GM19455 (cell line): ENCODE measurements around the gene LRIT3.

Source experiments
- ATAC-seq: cut with Tn5 transposase; IDR thresholded peaks from one replicate; pipeline ENCODE4 v1.9.1; 2021; ENCODE audit not compliant: unreplicated experiment

LRIT3 gene, protein sequence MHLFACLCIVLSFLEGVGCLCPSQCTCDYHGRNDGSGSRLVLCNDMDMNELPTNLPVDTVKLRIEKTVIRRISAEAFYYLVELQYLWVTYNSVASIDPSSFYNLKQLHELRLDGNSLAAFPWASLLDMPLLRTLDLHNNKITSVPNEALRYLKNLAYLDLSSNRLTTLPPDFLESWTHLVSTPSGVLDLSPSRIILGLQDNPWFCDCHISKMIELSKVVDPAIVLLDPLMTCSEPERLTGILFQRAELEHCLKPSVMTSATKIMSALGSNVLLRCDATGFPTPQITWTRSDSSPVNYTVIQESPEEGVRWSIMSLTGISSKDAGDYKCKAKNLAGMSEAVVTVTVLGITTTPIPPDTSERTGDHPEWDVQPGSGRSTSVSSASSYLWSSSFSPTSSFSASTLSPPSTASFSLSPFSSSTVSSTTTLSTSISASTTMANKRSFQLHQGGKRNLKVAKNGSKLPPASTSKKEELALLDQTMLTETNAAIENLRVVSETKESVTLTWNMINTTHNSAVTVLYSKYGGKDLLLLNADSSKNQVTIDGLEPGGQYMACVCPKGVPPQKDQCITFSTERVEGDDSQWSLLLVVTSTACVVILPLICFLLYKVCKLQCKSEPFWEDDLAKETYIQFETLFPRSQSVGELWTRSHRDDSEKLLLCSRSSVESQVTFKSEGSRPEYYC

GRCh38 chr4:109847896-109848442 is at the start of gene LRIT3:
TSS of gene LRIT3 (plus strand) at chr4:109848107. CDS start at chr4:109848202, 95 bp downstream.
- no peak for ATAC-seq

GRCh38 chr4:109798866-109799265 is 49.0 kb upstream of the LRIT3 start:
- no peak for ATAC-seq

- no peak for ATAC-seq
Measured at GRCh38 chr4:109801099-109801789, 46.7 kb upstream of the LRIT3 start.

GRCh38 chr4:109801895-109802319 is 46.0 kb upstream of the LRIT3 start, which contains the start of gene CFI:
TSS of gene CFI (minus strand) at chr4:109801999. CDS start at chr4:109801971, 28 bp downstream.
- ATAC-seq: no peak

GRCh38 chr4:109803924-109804571 is 43.9 kb upstream of the LRIT3 start:
- ATAC-seq: peak; percentile 70

- ATAC-seq: no peak
Measured at GRCh38 chr4:109809655-109810054, 38.3 kb upstream of the LRIT3 start.

DNA sequence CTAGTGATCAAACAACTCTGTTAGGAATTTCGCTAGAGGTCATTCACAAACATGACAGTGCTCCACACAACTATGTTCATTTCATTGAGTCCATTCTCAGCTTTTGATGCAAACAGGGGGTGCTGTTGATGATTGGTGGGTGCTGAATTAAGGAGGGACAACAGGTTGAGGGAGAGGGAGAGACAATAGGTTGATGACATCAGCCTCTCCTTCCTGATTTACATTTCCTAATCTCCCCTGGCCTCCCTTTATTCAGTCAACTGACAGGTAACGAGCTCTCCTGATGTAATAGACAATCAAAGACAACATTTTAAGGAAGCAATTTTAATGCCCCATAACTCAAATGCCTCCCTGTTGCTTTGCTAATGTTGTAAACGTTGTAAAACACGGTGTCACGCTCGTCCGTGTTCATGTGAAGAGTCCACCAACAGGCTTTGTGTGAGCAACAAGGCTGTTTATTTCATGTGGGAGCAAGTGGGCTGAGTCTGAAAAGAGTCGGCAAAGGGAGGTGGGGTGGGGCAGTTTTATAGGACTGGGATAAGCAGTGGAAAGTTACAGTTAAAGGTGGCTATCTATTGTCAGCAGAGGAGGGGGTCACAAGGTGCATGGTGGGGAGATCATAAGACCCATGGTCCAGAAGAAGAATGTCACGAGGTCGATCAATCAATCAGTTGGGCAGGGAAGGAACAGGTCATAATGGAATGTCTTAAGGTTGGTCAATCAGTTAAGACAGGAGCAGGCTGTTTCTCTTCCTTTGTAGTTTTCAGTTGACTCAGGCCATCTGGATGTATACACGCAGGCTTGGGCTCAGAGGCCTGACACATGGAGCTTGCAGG is 37.1 kb upstream of the LRIT3 start:
- ATAC-seq: no peak

DNA sequence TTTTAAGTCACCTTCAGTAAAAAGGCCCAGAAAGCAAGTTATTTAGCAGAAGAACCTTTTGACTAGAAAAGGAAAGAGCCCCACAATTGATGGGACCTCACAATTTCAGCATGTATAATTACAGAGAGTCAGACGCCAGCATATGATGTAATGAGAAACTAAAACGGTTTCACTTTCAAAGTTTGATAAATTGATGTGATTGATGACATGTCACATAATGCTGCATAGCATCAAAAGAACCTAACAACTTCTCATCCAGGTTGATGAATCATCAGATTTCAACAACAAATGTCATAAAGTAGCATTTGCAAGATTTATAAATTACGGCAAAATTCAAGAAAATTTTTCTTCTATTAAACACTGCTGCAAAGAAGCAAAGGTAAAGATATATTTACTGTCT is 36.2 kb upstream of the LRIT3 start:
- no peak for ATAC-seq

DNA sequence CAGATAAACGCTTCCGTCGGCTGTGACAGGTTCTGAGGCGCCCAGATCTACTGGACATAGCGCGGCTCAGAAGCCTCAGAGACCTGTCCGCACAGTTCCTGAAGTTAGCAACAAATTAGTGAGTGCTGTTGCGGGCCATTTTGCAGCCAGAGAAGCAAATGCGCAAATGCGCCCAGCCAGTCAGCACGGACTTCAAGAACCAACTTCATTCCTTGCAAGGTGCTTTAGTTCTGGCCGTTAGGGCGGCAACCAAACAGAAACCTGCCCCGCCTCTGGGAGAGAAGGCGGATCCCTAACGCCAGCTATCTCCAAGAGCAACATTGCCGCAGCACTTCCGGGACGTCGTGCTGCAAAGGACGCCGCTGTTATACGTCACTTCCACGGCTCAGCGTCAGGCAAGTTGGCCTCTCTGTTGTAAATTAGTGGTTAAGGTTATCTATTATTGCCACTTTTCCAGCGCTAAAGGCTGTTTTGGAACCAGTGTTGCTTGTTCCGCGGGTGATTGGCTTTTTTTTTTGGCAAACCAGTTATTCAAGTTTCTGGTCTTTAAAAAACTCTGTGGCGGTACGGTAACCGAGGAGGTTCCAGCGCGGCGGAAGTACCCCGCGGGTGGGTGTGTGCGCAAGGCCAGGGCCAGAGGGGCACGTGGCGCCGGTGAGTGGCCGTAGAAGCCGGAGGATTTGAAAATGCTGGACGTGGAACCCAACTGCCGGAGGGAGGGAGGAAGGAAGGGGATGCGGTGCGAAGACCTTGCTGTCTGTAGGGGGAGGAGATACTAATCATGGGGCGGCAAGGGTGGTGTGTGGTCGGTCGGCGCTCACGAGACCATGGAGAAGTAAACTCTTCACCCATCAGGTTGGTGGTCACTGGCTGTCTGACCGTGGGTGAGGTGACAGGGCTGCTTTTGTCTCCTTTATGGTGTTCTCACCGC is 32.5 kb upstream of the LRIT3 start, which contains the start of gene GAR1:
TSS of gene GAR1 (plus strand) at position 612 of the 931 bp plus-strand sequence. CDS start 403 bp downstream, outside the sequence.
- ATAC-seq: peak; percentile 99

DNA sequence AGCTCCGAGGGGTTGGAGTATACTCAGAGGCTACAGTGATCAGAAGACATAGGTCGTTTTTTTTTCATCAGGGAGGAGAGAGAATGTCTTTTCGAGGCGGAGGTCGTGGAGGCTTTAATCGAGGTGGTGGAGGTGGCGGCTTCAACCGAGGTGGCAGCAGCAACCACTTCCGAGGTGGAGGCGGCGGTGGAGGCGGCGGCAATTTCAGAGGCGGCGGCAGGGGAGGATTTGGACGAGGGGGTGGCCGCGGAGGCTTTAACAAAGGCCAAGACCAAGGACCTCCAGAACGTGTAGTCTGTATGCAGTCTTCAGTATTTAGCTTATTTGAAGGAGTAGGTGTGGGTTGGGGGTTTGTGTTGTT is 31.8 kb upstream of the LRIT3 start:
- no peak for ATAC-seq

DNA sequence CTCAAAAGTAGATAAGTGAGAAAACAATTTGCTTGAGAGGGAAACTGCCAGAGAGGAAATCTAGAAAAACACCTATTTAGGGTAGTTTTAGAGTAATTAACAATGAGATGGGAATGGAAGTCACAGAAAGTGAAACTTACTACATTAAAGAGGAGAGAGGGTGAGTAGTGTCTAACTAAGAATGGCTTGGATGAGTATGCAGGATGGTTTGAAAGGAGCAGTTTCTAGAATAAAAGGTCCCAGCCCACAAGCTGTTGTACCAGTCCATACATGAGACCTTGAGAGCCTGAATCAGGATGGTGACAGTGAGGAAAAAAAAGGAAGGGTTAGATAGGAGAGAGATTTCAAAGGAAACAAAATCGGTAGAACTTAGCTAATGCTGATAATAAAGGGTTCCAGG is 31.0 kb upstream of the LRIT3 start:
- ATAC-seq: no peak

DNA sequence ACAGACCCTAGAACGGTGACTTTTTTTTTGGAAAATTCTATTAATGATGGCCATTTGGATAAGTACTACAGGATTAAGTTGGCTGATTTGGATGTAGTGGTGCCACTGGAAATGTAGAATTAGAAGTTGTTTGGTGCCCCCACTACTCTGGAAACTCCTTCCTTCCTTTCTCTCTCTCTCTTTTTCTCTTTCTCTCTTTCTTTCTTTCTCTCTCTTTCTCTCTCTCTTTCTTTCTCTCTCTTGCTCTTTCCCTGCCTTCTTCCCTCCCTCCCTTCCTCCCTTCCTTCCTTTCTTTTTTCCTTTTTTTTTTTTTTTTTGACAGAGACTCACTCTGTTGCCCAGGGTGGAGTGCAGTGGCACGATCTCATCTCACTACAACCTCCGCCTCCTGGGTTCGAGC is 29.6 kb upstream of the LRIT3 start:
- no peak for ATAC-seq

DNA sequence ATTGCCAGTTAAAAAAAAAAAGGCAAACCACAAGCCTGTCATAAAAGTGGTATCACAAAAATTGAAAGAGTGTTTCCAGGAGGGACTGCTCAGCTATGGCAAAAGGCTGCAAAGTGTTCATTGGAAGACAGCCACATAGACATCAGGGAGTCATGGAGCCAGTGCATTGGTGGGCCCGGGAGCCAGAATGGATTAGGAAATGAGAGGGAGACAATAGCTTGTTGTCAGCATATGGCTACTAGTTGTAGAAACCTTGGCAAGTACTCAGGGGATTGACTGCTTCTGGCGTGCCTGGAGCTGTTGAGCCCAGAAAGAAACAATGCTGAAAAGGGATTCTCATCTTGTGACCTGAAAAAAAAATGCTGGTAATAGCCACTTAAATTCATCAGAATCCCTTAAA is 27.3 kb upstream of the LRIT3 start:
- no peak for ATAC-seq

- no peak for ATAC-seq
Measured at GRCh38 chr4:109821185-109821584, 26.7 kb upstream of the LRIT3 start.

DNA sequence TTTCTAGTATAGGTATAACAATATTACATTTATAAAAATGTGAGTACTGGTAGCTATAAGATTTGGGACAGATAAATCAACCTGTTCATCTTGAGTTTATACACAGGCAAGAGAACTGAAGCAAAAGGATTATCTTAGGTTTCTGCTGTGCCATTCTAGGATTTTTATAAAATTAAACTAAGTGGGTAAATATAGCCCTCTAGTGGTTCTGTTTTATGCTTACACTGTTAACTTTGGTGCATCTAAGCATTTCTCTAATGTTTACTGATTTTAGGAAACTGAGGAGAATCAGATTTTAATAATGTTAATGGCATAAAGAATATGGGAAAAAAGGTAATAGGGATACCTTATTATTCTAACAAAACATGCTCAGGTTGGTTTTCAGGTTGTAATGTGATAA is 21.2 kb upstream of the LRIT3 start:
- no peak for ATAC-seq

DNA sequence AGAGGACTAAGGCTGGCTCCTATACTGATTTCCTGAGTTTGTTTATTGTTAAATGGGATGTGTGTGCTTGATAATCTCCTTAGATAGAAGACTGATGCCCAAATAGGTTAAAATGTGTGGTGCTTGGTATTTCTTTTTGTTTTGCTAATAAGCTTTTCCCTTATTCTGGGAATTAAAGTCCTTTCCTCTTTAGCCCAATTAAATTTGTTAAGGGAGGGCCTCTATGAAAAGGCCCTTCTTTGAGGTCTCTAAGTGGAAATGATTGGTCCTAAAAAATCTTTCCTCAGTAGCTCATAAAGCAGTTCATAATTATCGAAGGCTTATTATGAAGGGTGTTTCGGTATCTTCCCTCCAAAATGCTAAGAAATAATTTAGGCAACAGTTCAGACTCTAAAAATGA is 20.2 kb upstream of the LRIT3 start, which contains the start of gene RRH:
TSS of gene RRH (plus strand) at position 301 of the 400 bp plus-strand sequence. CDS start at position 357, 56 bp downstream.
- no peak for ATAC-seq

DNA sequence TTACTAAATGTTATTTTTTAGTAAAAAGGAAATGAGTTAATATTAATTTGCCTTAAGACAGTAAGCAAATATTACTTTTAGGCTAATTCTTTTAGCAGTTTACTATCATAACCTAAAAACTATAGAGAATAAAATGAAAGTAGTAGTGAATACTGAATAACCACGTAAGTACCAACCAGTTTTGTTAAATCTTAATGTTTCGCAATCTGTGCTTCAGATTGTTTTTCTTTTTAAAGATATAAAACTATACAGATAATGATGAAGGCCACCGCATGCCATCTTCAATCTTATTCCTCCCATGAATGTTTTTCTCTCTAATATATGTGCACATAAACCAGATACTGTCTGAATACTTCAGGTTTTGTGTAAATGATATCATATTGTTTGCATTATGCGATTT is 14.2 kb upstream of the LRIT3 start:
- no peak for ATAC-seq

- no peak for ATAC-seq
Measured at GRCh38 chr4:109836985-109837384, 10.9 kb upstream of the LRIT3 start.
